ENCODE results near the gene FGD2. TPM values are rescaled to one million over a fixed set of nuclear protein-coding genes. Genes with fewer than 3 reads are reported as not detected.

FGD2 gene
- total RNA-seq, 4 donors from 2014 or later, result 2.4 to 13.6 (median 4.6) TPM

DNA sequence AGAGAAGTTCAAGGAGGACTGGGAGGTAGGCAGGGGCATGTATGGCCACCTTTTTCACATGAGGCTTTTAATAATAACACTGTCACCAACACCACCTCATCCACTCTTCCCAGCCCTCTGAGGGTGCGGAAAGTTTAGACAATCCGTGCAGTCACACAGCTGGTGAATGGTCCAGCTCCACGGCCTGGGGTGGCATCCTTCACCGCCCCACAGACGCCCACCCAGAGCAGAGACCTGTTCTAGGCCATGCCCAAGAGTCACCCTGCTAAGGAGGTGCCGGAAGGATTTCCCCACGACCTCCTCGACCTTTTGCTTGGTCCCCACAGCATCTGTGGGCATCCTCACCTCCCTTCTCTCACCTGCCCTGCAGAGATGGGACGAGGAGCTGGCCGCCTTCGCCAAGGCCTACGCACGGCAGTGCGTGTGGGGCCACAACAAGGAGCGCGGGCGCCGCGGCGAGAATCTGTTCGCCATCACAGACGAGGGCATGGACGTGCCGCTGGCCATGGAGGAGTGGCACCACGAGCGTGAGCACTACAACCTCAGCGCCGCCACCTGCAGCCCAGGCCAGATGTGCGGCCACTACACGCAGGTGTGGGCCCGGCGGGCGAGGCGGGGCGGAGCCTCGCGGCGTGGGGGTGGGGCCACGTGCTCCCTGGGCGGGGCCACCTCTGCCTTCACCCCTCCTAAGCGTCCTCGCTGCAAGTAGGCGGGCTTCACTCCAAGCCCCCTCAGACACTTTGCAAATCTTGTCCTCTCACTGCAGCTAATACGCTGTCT is 46.5 kb upstream of the FGD2 start:
- WGBS, result 89% methylated on average over 22 of the region's 44 CpGs
- TF ChIP-seq POLR2AphosphoS5 (IDR thresholded peaks at IDR 0.05), result no peak
- TF ChIP-seq POLR2A (IDR thresholded peaks at IDR 0.05), result no peak
- TF ChIP-seq, protein P1, sequence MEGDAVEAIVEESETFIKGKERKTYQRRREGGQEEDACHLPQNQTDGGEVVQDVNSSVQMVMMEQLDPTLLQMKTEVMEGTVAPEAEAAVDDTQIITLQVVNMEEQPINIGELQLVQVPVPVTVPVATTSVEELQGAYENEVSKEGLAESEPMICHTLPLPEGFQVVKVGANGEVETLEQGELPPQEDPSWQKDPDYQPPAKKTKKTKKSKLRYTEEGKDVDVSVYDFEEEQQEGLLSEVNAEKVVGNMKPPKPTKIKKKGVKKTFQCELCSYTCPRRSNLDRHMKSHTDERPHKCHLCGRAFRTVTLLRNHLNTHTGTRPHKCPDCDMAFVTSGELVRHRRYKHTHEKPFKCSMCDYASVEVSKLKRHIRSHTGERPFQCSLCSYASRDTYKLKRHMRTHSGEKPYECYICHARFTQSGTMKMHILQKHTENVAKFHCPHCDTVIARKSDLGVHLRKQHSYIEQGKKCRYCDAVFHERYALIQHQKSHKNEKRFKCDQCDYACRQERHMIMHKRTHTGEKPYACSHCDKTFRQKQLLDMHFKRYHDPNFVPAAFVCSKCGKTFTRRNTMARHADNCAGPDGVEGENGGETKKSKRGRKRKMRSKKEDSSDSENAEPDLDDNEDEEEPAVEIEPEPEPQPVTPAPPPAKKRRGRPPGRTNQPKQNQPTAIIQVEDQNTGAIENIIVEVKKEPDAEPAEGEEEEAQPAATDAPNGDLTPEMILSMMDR (IDR thresholded peaks at IDR 0.05), result no peak
- no peak for TF ChIP-seq EP300 (IDR thresholded peaks at IDR 0.05)
- no peaks in the 10 kb centered on the region for H3K27me3 ChIP-seq
- H3K36me3 ChIP-seq, result no peaks in the 10 kb centered on the region
- H3K27ac ChIP-seq, result no peak overlapping the region
- no peaks in the 10 kb centered on the region for H3K9me3 ChIP-seq
- H3K4me3 ChIP-seq, result no peak overlapping the region
- peaks cover 69% of the 10 kb centered on the region for H3K4me1 ChIP-seq
- DNase-seq (ENCODE audit: low spot score in 2 of 2), result peak in 1 of 2 donors; percentile 60

GRCh38 chr6:36959555-36960250 is 45.8 kb upstream of the FGD2 start:
- DNase-seq (ENCODE audit: low spot score in 2 of 2), result peak in 1 of 2 donors; percentile 49
- Histone ChIP-seq H3K4me3 (no peak overlapping the region), H3K9me3 (no peaks in the 10 kb centered on the region), H3K27me3 (no peaks in the 10 kb centered on the region), H3K4me1 (peaks cover 77% of the 10 kb centered on the region), H3K36me3 (no peaks in the 10 kb centered on the region), H3K27ac (no peak overlapping the region)
- 86% methylated on average over 15 of the region's 17 CpGs for WGBS
- TF ChIP-seq, protein P1 (IDR thresholded peaks at IDR 0.05), result no peak
- TF ChIP-seq EP300 (IDR thresholded peaks at IDR 0.05), result no peak
- TF ChIP-seq POLR2AphosphoS5 (IDR thresholded peaks at IDR 0.05), result no peak
- no peak for TF ChIP-seq POLR2A (IDR thresholded peaks at IDR 0.05)

GRCh38 chr6:36961441-36962435 is 43.7 kb upstream of the FGD2 start:
- no peak overlapping the region for H3K27ac ChIP-seq
- no peaks in the 10 kb centered on the region for H3K27me3 ChIP-seq
- no peak overlapping the region for H3K4me3 ChIP-seq
- no peaks in the 10 kb centered on the region for H3K36me3 ChIP-seq
- WGBS, result 72% methylated on average over 37 of the region's 40 CpGs
- TF ChIP-seq POLR2A (IDR thresholded peaks at IDR 0.05), result no peak
- TF ChIP-seq EP300 (IDR thresholded peaks at IDR 0.05), result no peak
- no peak for TF ChIP-seq POLR2AphosphoS5 (IDR thresholded peaks at IDR 0.05)
- TF ChIP-seq, protein P1 (IDR thresholded peaks at IDR 0.05), result no peak
- no peak for DNase-seq (ENCODE audit: low spot score in 2 of 2)
- H3K9me3 ChIP-seq, result no peaks in the 10 kb centered on the region
- H3K4me1 ChIP-seq, result peaks cover 61% of the 10 kb centered on the region

DNA sequence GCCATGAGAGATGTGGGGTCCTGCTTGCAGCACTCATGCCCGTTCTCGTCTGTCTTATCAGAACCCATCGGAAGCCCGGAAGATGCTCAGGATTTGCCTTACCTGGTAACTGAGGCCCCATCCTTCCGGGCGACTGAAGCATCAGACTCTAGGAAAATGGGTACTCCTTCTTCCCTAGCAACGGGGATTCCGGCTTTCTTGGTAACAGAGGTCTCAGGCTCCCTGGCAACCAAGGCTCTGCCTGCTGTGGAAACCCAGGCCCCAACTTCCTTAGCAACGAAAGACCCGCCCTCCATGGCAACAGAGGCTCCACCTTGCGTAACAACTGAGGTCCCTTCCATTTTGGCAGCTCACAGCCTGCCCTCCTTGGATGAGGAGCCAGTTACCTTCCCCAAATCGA is 42.6 kb upstream of the FGD2 start:
- H3K27me3 ChIP-seq, result no peaks in the 10 kb centered on the region
- H3K4me1 ChIP-seq, result peaks cover 56% of the 10 kb centered on the region
- no peak overlapping the region for H3K4me3 ChIP-seq
- TF ChIP-seq, protein P1 (IDR thresholded peaks at IDR 0.05), result no peak
- no peak for TF ChIP-seq POLR2A (IDR thresholded peaks at IDR 0.05)
- TF ChIP-seq POLR2AphosphoS5 (IDR thresholded peaks at IDR 0.05), result no peak
- TF ChIP-seq EP300 (IDR thresholded peaks at IDR 0.05), result no peak
- WGBS, result 91% methylated on average over 7 of the region's 12 CpGs
- peaks cover 11% of the 10 kb centered on the region for H3K36me3 ChIP-seq
- no peak overlapping the region for H3K27ac ChIP-seq
- no peaks in the 10 kb centered on the region for H3K9me3 ChIP-seq
- peak in 1 of 2 donors; percentile 85 for DNase-seq (ENCODE audit: low spot score in 2 of 2)
